IPS-15b (cell line): Measurements from ENCODE around the gene FHOD3.

ENCODE experiments used
- H3K27me3 ChIP-seq: one replicate; pipeline ENCODE4 v1.6.1; 2013; ENCODE audit warnings: low read length; ENCODE audit not compliant: control insufficient read depth, insufficient read depth
- H3K36me3 ChIP-seq: one replicate; pipeline ENCODE4 v1.6.1; 2013; ENCODE audit warnings: low read length; ENCODE audit not compliant: control insufficient read depth, insufficient read depth
- H3K4me1 ChIP-seq: one replicate; pipeline ENCODE4 v1.6.1; 2013; ENCODE audit warnings: mild to moderate bottlenecking, low read length; ENCODE audit not compliant: control insufficient read depth, insufficient read depth
- H3K4me3 ChIP-seq: one replicate; pipeline ENCODE4 v1.5.1; 2013; ENCODE audit warnings: low read depth, low read length
- H3K9ac ChIP-seq: one replicate; pipeline ENCODE4 v1.6.1; 2013; ENCODE audit warnings: low read depth, mild to moderate bottlenecking, low read length
- H3K9me3 ChIP-seq: one replicate; pipeline ENCODE4 v1.6.1; 2013; ENCODE audit warnings: mild to moderate bottlenecking, low read length; ENCODE audit not compliant: control insufficient read depth, insufficient read depth

FHOD3 gene

GRCh38 chr18:36275561-36275960, 22.0 kb upstream of the FHOD3 start:
- no peak overlapping the region for H3K4me3 ChIP-seq
- no peaks in the 10 kb centered on the region for H3K4me1 ChIP-seq
- no peaks in the 10 kb centered on the region for H3K9me3 ChIP-seq

GRCh38 chr18:36279001-36279400, 18.5 kb upstream of the FHOD3 start:
- H3K4me3 ChIP-seq: no peak overlapping the region
- no peak overlapping the region for H3K9ac ChIP-seq
- no peaks in the 10 kb centered on the region for H3K27me3 ChIP-seq
- no peaks in the 10 kb centered on the region for H3K36me3 ChIP-seq
- no peaks in the 10 kb centered on the region for H3K9me3 ChIP-seq
- H3K4me1 ChIP-seq: no peaks in the 10 kb centered on the region

More at GRCh38 chr18:36275561-36275960, 22.0 kb upstream of the FHOD3 start:
- no peaks in the 10 kb centered on the region for H3K36me3 ChIP-seq
- H3K9ac ChIP-seq: no peak overlapping the region
- no peaks in the 10 kb centered on the region for H3K27me3 ChIP-seq

- H3K4me3 ChIP-seq: no peak overlapping the region
- H3K36me3 ChIP-seq: no peaks in the 10 kb centered on the region
- H3K27me3 ChIP-seq: no peaks in the 10 kb centered on the region
- H3K4me1 ChIP-seq: no peaks in the 10 kb centered on the region
- H3K9me3 ChIP-seq: no peaks in the 10 kb centered on the region
- no peak overlapping the region for H3K9ac ChIP-seq
Measured at GRCh38 chr18:36281936-36282335, 15.6 kb upstream of the FHOD3 start.

- Histone ChIP-seq H3K27me3 (no peaks in the 10 kb centered on the region), H3K36me3 (no peaks in the 10 kb centered on the region), H3K9ac (no peak overlapping the region), H3K9me3 (no peaks in the 10 kb centered on the region), H3K4me1 (no peaks in the 10 kb centered on the region), H3K4me3 (no peak overlapping the region)
Measured at GRCh38 chr18:36283448-36283847, 14.1 kb upstream of the FHOD3 start.

- no peak overlapping the region for H3K9ac ChIP-seq
- H3K36me3 ChIP-seq: no peaks in the 10 kb centered on the region
- no peaks in the 10 kb centered on the region for H3K27me3 ChIP-seq
- H3K4me1 ChIP-seq: no peaks in the 10 kb centered on the region
- no peak overlapping the region for H3K4me3 ChIP-seq
- H3K9me3 ChIP-seq: no peaks in the 10 kb centered on the region
Measured at GRCh38 chr18:36284268-36284667, 13.2 kb upstream of the FHOD3 start.

GRCh38 chr18:36284671-36285295, 12.7 kb upstream of the FHOD3 start:
- Histone ChIP-seq H3K4me1 (no peaks in the 10 kb centered on the region), H3K27me3 (no peaks in the 10 kb centered on the region), H3K9me3 (no peaks in the 10 kb centered on the region), H3K36me3 (no peaks in the 10 kb centered on the region), H3K9ac (no peak overlapping the region), H3K4me3 (no peak overlapping the region)

- H3K9ac ChIP-seq: no peak overlapping the region
- H3K9me3 ChIP-seq: no peaks in the 10 kb centered on the region
- no peaks in the 10 kb centered on the region for H3K36me3 ChIP-seq
- H3K4me3 ChIP-seq: no peak overlapping the region
- no peaks in the 10 kb centered on the region for H3K4me1 ChIP-seq
- H3K27me3 ChIP-seq: peaks cover 14% of the 10 kb centered on the region
Measured at GRCh38 chr18:36287653-36288052, 9.9 kb upstream of the FHOD3 start.

GRCh38 chr18:36288689-36289088, 8.8 kb upstream of the FHOD3 start:
- no peak overlapping the region for H3K4me3 ChIP-seq
- no peak overlapping the region for H3K9ac ChIP-seq
- H3K27me3 ChIP-seq: peaks cover 24% of the 10 kb centered on the region
- H3K36me3 ChIP-seq: no peaks in the 10 kb centered on the region
- H3K9me3 ChIP-seq: no peaks in the 10 kb centered on the region
- H3K4me1 ChIP-seq: no peaks in the 10 kb centered on the region

GRCh38 chr18:36294031-36294430, 3.5 kb upstream of the FHOD3 start:
- Histone ChIP-seq H3K9ac (no peak overlapping the region), H3K27me3 (peaks cover 56% of the 10 kb centered on the region), H3K36me3 (no peaks in the 10 kb centered on the region), H3K4me3 (no peak overlapping the region), H3K9me3 (no peaks in the 10 kb centered on the region), H3K4me1 (no peaks in the 10 kb centered on the region)

- H3K9me3 ChIP-seq: no peaks in the 10 kb centered on the region
- H3K4me1 ChIP-seq: no peaks in the 10 kb centered on the region
- H3K4me3 ChIP-seq: peak overlapping the region; percentile 27
- no peaks in the 10 kb centered on the region for H3K36me3 ChIP-seq
- H3K9ac ChIP-seq: no peak overlapping the region
- H3K27me3 ChIP-seq: peaks cover 68% of the 10 kb centered on the region
Measured at GRCh38 chr18:36295214-36295613, 2.3 kb upstream of the FHOD3 start.

- no peaks in the 10 kb centered on the region for H3K4me1 ChIP-seq
- H3K4me3 ChIP-seq: peak overlapping the region; percentile 27
- no peak overlapping the region for H3K9ac ChIP-seq
- no peaks in the 10 kb centered on the region for H3K36me3 ChIP-seq
- no peaks in the 10 kb centered on the region for H3K9me3 ChIP-seq
- peaks cover 72% of the 10 kb centered on the region for H3K27me3 ChIP-seq
Measured at GRCh38 chr18:36295880-36296301, 1.6 kb upstream of the FHOD3 start.

GRCh38 chr18:36296650-36297416, 680 bp upstream of the FHOD3 start:
- no peaks in the 10 kb centered on the region for H3K4me1 ChIP-seq
- no peak overlapping the region for H3K9ac ChIP-seq
- peaks cover 67% of the 10 kb centered on the region for H3K27me3 ChIP-seq
- peak overlapping the region; percentile 68 for H3K4me3 ChIP-seq
- no peaks in the 10 kb centered on the region for H3K9me3 ChIP-seq
- no peaks in the 10 kb centered on the region for H3K36me3 ChIP-seq
